NOMO-1 treated with dmso at 0.1 percent for 144 hours (cell line): ENCODE data around the gene OR52E5.

Source experiments
- DNase-seq: peaks from one replicate; lab custom pipeline; 2025; ENCODE audit not compliant: unreplicated experiment; lab: John Stamatoyannopoulos, UW

Gene OR52E5

GRCh38 chr11:5892908-5893307, at the start of gene OR52E5:
Gene OR52E5, plus strand, starts transcription at chr11:5893208. Its CDS starts 7,569 bp downstream, at chr11:5900777.
- DNase-seq: no peak

- no peak for DNase-seq
These were observed 46.3 kb upstream of the OR52E5 start for GRCh38 chr11:5846701-5847100.

GRCh38 chr11:5847711-5848110, 45.3 kb upstream of the OR52E5 start:
- DNase-seq: no peak

GRCh38 chr11:5851002-5851401, 42.0 kb upstream of the OR52E5 start:
- no peak for DNase-seq

GRCh38 chr11:5857590-5857989, 35.4 kb upstream of the OR52E5 start, which contains the start of gene OR52E8:
Gene OR52E8, minus strand, starts transcription at chr11:5857690. Its CDS starts 0 bp downstream, at chr11:5857690.
- no peak for DNase-seq

- no peak for DNase-seq
These were observed 27.2 kb upstream of the OR52E5 start for GRCh38 chr11:5865826-5866225.

- no peak for DNase-seq
These were observed 14.4 kb upstream of the OR52E5 start for GRCh38 chr11:5878564-5878963.

GRCh38 chr11:5880329-5880728, 12.7 kb upstream of the OR52E5 start, which contains the start of gene OR52E4:
Gene OR52E4, plus strand, starts transcription at chr11:5880629. Its CDS starts 3,664 bp downstream, at chr11:5884293.
- no peak for DNase-seq

- DNase-seq: no peak
These were observed 11.3 kb upstream of the OR52E5 start for GRCh38 chr11:5881756-5882155.

GRCh38 chr11:5887172-5887571, 5.8 kb upstream of the OR52E5 start:
- no peak for DNase-seq

- DNase-seq: no peak
These were observed 5.3 kb upstream of the OR52E5 start for GRCh38 chr11:5887661-5888060.

GRCh38 chr11:5891216-5891800, 1.7 kb upstream of the OR52E5 start:
- no peak for DNase-seq

GRCh38 chr11:5899534-5899933, 6.5 kb downstream of the OR52E5 start:
- no peak for DNase-seq

- DNase-seq: no peak
These were observed 17.5 kb downstream of the OR52E5 start for GRCh38 chr11:5910540-5910939.

GRCh38 chr11:5922749-5923426, 29.9 kb downstream of the OR52E5 start:
- no peak for DNase-seq

GRCh38 chr11:5923427-5923776, 30.4 kb downstream of the OR52E5 start:
- DNase-seq: no peak

- no peak for DNase-seq
These were observed 30.8 kb downstream of the OR52E5 start for GRCh38 chr11:5923794-5924193.

GRCh38 chr11:5928271-5928670, 35.3 kb downstream of the OR52E5 start:
- no peak for DNase-seq

- no peak for DNase-seq
These were observed 35.8 kb downstream of the OR52E5 start for GRCh38 chr11:5928811-5929210.

GRCh38 chr11:5929571-5930368, 36.8 kb downstream of the OR52E5 start:
- DNase-seq: no peak

GRCh38 chr11:5930614-5931013, 37.6 kb downstream of the OR52E5 start:
- no peak for DNase-seq

- no peak for DNase-seq
These were observed 38.1 kb downstream of the OR52E5 start for GRCh38 chr11:5931061-5931460.
